ENCODE results near the gene CYP4F12.
"Not testable (repeated sequence)": the region's sequence is repeated elsewhere in the genome, so short reads cannot be mapped to it uniquely, and the experiment has no call there.

CYP4F12 gene

GRCh38 chr19:15650123-15650522, 22.8 kb upstream of the CYP4F12 start:
- DNase-seq (ENCODE audit: low read depth, low spot score): not testable (repeated sequence)

DNA sequence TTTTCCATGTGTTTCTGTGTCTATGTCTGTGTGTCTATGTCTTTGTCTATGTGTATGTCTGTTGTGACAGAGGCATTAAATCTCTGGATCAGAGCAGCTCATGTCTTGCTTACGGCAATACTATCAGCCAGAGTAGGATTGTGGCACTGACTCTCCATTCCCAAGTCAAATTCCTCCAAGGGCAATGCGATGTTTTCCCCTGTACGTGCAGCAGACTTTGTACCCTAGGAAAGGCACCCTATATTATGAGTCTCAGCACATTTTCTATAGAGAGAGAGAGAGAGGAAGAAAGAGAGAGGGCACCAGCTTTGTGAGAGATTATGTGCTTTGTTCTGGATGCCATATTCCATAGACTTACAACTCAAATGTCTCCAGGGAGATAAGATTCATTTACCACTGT, 21.1 kb upstream of the CYP4F12 start:
- no peak for DNase-seq (ENCODE audit: low read depth, low spot score)

GRCh38 chr19:15652559-15653278, 20.2 kb upstream of the CYP4F12 start:
- no peak for DNase-seq (ENCODE audit: low read depth, low spot score)

- DNase-seq (ENCODE audit: low read depth, low spot score): no peak
Measured at GRCh38 chr19:15656467-15656866, 16.4 kb upstream of the CYP4F12 start.

GRCh38 chr19:15663247-15663646, 9.6 kb upstream of the CYP4F12 start:
- DNase-seq (ENCODE audit: low read depth, low spot score): no peak

- DNase-seq (ENCODE audit: low read depth, low spot score): no peak
Measured at GRCh38 chr19:15666186-15666585, 6.7 kb upstream of the CYP4F12 start.

DNA sequence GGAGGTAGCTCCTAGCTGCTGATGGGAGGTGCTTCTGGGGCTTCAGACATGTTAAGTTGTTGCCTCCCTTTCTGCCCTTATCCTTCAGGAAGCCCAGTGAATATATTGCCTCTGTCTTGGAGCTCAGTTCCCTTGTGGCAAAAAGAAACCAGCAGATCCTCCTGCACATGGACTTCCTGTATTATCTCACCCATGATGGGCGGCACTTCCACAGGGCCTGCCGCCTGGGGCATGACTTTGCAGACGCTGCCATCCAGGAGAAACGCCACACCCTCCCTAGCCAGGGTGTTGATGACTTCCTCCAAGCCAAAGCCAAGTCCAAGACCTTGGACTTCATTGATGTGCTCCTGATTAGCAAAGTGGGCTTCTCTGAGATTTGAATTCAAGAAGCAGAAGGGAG, 6.0 kb upstream of the CYP4F12 start:
- no peak for DNase-seq (ENCODE audit: low read depth, low spot score)

GRCh38 chr19:15669440-15669839, 3.4 kb upstream of the CYP4F12 start:
- DNase-seq (ENCODE audit: low read depth, low spot score): no peak

DNA sequence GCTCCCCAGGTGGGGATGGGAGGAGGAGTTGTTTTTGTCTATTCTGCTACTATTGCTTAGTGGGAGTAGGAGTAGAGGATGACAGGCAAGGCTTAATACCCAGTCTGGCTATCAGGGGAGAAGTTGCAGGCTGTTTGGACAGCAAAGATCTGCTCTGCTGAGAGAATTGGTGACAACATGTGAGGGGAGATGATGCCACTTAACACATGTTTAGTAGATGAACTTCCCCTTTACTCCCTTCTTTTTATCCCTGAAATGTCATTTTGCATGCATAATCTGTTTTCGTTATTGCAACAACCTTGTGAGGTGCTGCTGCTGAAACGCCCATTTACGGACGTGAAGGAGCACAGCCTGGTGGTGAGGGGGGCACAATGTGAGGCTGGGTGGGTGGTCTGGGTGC, 3.0 kb upstream of the CYP4F12 start:
- DNase-seq (ENCODE audit: low read depth, low spot score): no peak

- DNase-seq (ENCODE audit: low read depth, low spot score): no peak
Measured at GRCh38 chr19:15671237-15671821, 1.6 kb upstream of the CYP4F12 start.

GRCh38 chr19:15671891-15672579, 852 bp upstream of the CYP4F12 start:
- DNase-seq (ENCODE audit: low read depth, low spot score): no peak

- no peak for DNase-seq (ENCODE audit: low read depth, low spot score)
Measured at GRCh38 chr19:15673176-15673654, 328 bp downstream of the CYP4F12 start.

DNA sequence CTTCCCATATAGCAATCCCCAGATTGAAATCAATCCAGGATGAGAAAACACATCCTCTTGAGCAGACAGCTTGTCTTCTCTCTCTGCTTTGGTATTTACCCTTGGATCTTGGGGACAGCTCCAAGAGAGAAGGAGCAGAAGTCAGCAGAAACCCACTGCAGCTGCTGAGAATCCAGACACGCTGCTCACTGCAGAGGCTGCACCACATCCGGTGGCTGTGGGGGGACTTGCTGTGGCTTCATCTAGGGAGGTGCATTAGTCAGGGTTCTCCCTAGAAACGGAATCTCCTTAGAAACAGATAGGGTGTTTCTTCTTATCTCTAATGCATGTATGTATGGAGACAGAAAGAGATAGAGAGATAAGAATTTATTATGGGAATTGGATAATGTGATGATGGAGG, 2.7 kb downstream of the CYP4F12 start:
- no peak for DNase-seq (ENCODE audit: low read depth, low spot score)

- DNase-seq (ENCODE audit: low read depth, low spot score): no peak
Measured at GRCh38 chr19:15679089-15679488, 6.2 kb downstream of the CYP4F12 start.

- not testable (repeated sequence) for DNase-seq (ENCODE audit: low read depth, low spot score)
Measured at GRCh38 chr19:15679865-15680264, 7.0 kb downstream of the CYP4F12 start.

DNA sequence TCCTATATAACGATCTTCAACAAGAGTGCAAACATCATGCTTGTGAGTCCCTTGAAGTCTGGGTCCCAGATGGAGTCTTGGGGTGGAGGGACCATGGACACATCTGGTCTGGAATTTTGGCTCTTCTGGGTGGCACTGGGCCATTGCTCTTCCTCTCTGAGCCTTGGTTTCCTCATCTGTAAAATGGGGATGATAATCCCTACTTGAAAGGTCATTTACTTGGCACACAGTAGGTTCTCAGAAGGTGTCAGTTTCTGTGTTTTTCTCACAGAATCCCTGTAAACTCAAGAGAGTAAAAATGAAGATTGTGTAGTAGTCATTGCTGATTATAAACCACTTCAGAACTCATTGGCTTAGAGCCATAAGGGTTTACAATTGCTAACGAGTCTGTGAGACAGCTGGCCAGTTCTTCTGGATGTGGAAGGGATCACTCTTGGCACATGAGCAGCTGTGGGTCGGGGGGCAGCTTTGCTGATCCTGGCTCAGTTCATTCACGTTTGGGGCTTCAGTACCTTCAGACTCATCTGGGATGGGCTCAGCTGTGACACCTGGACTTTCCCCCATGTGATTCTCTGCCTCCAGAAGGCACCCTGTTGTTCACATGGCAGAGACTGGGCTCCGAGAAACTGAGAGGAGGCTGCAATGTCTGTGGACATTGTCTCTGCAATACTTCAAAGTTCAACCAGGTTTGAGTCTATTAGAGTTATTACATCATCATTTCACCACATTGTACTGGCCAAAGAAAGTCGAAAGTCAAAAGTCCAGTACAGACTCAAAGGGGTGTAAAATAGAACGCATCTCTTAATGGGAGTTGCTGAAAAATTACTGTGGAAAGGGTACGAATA, 7.8 kb downstream of the CYP4F12 start:
- no peak for DNase-seq (ENCODE audit: low read depth, low spot score)

DNA sequence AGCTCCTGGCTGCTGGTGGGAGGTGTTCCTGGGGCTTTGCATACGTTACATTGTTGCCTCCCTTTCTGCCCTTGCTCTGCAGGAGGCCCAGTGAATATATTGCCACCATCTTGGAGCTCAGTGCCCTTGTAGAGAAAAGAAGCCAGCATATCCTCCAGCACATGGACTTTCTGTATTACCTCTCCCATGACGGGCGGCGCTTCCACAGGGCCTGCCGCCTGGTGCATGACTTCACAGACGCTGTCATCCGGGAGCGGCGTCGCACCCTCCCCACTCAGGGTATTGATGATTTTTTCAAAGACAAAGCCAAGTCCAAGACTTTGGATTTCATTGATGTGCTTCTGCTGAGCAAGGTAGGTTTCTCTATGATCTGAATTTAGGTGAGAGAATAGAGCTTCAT, 10.5 kb downstream of the CYP4F12 start:
- DNase-seq (ENCODE audit: low read depth, low spot score): no peak

GRCh38 chr19:15684828-15685227, 11.9 kb downstream of the CYP4F12 start:
- DNase-seq (ENCODE audit: low read depth, low spot score): no peak

DNA sequence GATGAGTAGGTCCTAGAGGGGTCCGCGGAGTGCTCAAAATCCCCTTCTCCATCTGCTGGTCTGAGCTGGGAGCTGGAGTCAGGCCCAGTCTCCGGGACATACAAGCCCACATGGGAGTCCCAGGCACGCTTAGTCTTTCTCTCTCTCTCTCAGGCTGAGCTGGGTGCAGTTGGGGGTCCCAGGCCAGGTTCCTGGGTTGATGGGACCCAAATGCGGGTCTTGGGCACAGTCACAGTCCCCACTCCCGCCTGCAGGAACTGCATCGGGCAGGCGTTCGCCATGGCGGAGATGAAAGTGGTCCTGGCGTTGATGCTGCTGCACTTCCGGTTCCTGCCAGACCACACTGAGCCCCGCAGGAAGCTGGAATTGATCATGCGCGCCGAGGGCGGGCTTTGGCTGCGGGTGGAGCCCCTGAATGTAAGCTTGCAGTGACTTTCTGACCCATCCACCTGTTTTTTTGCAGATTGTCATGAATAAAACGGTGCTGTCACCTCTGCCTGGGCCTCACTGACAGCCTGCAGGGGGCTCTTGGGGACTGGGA, 23.8 kb downstream of the CYP4F12 start:
- DNase-seq (ENCODE audit: low read depth, low spot score): no peak

DNA sequence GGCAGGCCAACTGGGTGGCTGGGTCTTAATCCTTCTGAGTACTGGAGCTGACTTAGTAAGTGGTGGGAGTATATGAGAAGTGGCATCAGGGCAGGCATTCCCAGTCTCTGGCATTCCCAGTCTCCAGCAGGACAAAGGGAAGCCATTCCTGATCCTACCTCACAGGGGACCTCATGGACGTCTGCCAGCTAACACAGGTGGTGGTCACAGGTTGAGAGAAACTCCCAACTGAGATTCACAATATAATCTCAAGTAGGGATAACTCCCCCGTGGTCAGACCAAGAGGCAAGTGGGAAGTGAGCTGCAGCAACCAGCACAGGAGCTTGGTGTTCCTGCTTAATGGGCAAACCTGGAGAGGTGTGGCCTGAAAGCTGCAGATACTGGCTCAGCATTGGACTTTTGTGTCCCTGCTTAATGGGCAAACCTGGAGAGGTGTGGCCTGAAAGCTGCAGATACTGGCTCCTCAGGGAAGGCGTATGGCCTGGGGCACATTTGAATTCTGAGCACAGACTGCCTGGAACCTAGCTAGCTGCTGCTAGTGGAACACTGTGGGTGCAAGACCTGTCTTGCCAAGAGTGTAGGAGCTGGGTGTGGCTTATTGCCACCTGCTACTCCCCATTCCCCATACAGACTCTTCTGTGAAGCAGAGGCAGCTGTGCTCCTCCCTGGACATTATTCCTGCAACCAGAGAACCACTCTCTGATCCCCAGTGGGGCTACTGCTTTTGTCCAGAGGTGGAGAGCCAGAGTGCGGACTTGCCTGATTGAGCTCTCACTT, 29.1 kb downstream of the CYP4F12 start:
- DNase-seq (ENCODE audit: low read depth, low spot score): no peak

- peak; percentile 2 for DNase-seq (ENCODE audit: low read depth, low spot score)
Measured at GRCh38 chr19:15702534-15702930, 29.6 kb downstream of the CYP4F12 start.
